ENCODE data around the gene PCDHB5. TPM values are rescaled to one million over a fixed set of nuclear protein-coding genes. Genes with fewer than 3 reads are reported as not detected.
"Not testable (repeated sequence)": the region's sequence is repeated elsewhere in the genome, so short reads cannot be mapped to it uniquely, and the experiment has no call there.

The PCDHB5 gene
- total and polyA plus RNA-seq, 4 donors: 0.65 to 8.1 (median 3.3) TPM

GRCh38 chr5:141175933-141176332 lies 40.9 kb downstream of the PCDHB5 start:
- 49 to 68% methylated on average over 1 of the region's 1 CpG for WGBS, 2 donors
- Histone ChIP-seq H3K4me1 (ENCODE audit: control insufficient read depth in 5 of 5, insufficient read depth in 5 of 5, low read length in 5 of 5) (no peaks in the 10 kb centered on the region), H3K9me3 (ENCODE audit: control insufficient read depth in 4 of 4, insufficient read depth in 3 of 4, low read length in 3 of 4) (peaks cover 6 to 40% (median 26%) of the 10 kb centered on the region in 4 donors), H3K36me3 (ENCODE audit: control insufficient read depth in 4 of 4, insufficient read depth in 4 of 4, low read length in 4 of 4) (peaks cover 0 to 3% (median 0%) of the 10 kb centered on the region in 4 donors), H3K27ac (ENCODE audit: low read depth in 1 of 2, low read length in 1 of 2) (no peak overlapping the region), H3K9ac (ENCODE audit: insufficient read depth in 1 of 2, low read length in 2 of 2) (no peak overlapping the region), H3K27me3 (ENCODE audit: control insufficient read depth in 3 of 3, insufficient read depth in 3 of 3, low read length in 2 of 3) (peaks cover 0 to 4% (median 3%) of the 10 kb centered on the region in 3 donors), H3K4me3 (no peak overlapping the region)
- DNase-seq (no peak), ATAC-seq (ENCODE audit: insufficient read depth, low FRiP score) (no peak)
- TF ChIP-seq CTCF (IDR thresholded peaks at IDR 0.05; ENCODE audit: control extremely low read depth, extremely low read depth): no peak

DNA sequence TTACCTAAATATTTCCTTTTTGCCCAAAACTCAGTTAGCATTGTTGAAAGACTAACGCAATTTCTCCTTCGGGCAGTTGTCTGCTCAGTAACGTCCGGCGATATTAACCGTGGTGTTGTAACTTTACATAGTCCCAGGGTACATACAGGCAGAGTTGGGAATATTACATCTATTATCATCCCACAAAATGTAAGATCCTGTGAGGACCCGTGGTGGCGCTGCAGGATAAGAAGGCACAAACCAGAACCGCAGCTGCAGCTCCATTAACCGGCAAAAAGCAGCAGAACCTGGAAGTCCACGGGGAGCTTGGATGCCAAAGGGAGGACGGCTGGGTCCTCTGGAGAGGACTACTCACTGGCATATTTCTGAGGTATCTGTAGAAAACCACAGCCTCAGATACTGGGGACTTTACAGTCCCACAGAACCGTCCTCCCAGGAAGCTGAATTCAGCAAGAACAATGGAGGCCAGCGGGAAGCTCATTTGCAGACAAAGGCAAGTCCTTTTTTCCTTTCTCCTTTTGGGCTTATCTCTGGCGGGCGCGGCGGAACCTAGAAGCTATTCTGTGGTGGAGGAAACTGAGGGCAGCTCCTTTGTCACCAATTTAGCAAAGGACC lies 42.7 kb downstream of the PCDHB5 start, which contains the start of gene PCDHB8:
Gene PCDHB8, plus strand, starts transcription at position 214 of the 615 bp plus-strand sequence. Its CDS starts 245 bp downstream, at position 459.
- H3K4me3 ChIP-seq; H3K36me3 ChIP-seq (ENCODE audit: control insufficient read depth in 4 of 4, insufficient read depth in 4 of 4, low read length in 4 of 4); H3K27me3 ChIP-seq (ENCODE audit: control insufficient read depth in 3 of 3, insufficient read depth in 3 of 3, low read length in 2 of 3); H3K4me1 ChIP-seq (ENCODE audit: control insufficient read depth in 5 of 5, insufficient read depth in 5 of 5, low read length in 5 of 5); H3K9ac ChIP-seq (ENCODE audit: insufficient read depth in 1 of 2, low read length in 2 of 2); H3K27ac ChIP-seq (ENCODE audit: low read depth in 1 of 2, low read length in 1 of 2); ATAC-seq (ENCODE audit: insufficient read depth, low FRiP score): not testable (repeated sequence)
- 26 to 32% methylated on average over 14 to 15 of the region's 18 CpGs for WGBS, 2 donors
- peaks cover 4 to 44% (median 29%) of the 10 kb centered on the region in 4 donors for H3K9me3 ChIP-seq (ENCODE audit: control insufficient read depth in 4 of 4, insufficient read depth in 3 of 4, low read length in 3 of 4)
- DNase-seq: peak in 1 of 3 donors; percentile 31

DNA sequence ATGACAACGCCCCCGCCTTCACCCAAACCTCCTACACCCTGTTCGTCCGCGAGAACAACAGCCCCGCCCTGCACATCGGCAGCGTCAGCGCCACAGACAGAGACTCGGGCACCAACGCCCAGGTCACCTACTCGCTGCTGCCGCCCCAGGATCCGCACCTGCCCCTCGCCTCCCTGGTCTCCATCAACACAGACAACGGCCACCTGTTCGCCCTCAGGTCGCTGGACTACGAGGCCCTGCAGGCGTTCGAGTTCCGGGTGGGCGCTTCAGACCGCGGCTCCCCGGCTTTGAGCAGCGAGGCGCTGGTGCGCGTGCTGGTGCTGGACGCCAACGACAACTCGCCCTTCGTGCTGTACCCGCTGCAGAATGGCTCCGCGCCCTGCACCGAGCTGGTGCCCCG lies 44.4 kb downstream of the PCDHB5 start:
- not testable (repeated sequence) for DNase-seq; H3K9ac ChIP-seq (ENCODE audit: insufficient read depth in 1 of 2, low read length in 2 of 2); H3K27me3 ChIP-seq (ENCODE audit: control insufficient read depth in 3 of 3, insufficient read depth in 3 of 3, low read length in 2 of 3); H3K27ac ChIP-seq (ENCODE audit: low read depth in 1 of 2, low read length in 1 of 2); ATAC-seq (ENCODE audit: insufficient read depth, low FRiP score); H3K4me1 ChIP-seq (ENCODE audit: control insufficient read depth in 5 of 5, insufficient read depth in 5 of 5, low read length in 5 of 5); H3K4me3 ChIP-seq; H3K36me3 ChIP-seq (ENCODE audit: control insufficient read depth in 4 of 4, insufficient read depth in 4 of 4, low read length in 4 of 4)
- H3K9me3 ChIP-seq (ENCODE audit: control insufficient read depth in 4 of 4, insufficient read depth in 3 of 4, low read length in 3 of 4): peaks cover 0 to 43% (median 26%) of the 10 kb centered on the region in 4 donors
- WGBS, 2 donors: 35 to 38% methylated on average over 30 to 35 of the region's 39 CpGs

DNA sequence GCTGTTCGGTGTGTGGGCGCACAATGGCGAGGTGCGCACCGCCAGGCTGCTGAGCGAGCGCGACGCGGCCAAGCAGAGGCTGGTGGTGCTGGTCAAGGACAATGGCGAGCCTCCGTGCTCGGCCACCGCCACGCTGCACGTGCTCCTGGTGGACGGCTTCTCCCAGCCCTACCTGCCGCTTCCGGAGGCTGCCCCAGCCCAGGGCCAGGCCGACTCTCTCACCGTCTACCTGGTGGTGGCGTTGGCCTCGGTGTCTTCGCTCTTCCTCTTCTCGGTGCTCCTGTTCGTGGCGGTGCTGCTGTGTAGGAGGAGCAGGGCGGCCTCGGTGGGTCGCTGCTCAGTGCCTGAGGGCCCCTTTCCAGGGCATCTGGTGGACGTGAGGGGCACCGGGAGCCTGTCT lies 44.9 kb downstream of the PCDHB5 start:
- H3K4me1 ChIP-seq (ENCODE audit: control insufficient read depth in 5 of 5, insufficient read depth in 5 of 5, low read length in 5 of 5); ATAC-seq (ENCODE audit: insufficient read depth, low FRiP score); DNase-seq; H3K9ac ChIP-seq (ENCODE audit: insufficient read depth in 1 of 2, low read length in 2 of 2); H3K36me3 ChIP-seq (ENCODE audit: control insufficient read depth in 4 of 4, insufficient read depth in 4 of 4, low read length in 4 of 4); H3K4me3 ChIP-seq; H3K27ac ChIP-seq (ENCODE audit: low read depth in 1 of 2, low read length in 1 of 2); H3K27me3 ChIP-seq (ENCODE audit: control insufficient read depth in 3 of 3, insufficient read depth in 3 of 3, low read length in 2 of 3): not testable (repeated sequence)
- H3K9me3 ChIP-seq (ENCODE audit: control insufficient read depth in 4 of 4, insufficient read depth in 3 of 4, low read length in 3 of 4): peaks cover 4 to 43% (median 25%) of the 10 kb centered on the region in 4 donors
- 21 to 26% methylated on average over 15 to 32 of the region's 32 CpGs for WGBS, 2 donors

GRCh38 chr5:141180313-141180712 lies 45.3 kb downstream of the PCDHB5 start:
- ATAC-seq (ENCODE audit: insufficient read depth, low FRiP score) (no peak), DNase-seq (no peak)
- 29 to 41% methylated on average over 1 of the region's 1 CpG for WGBS, 2 donors
- Histone ChIP-seq H3K4me3 (no peak overlapping the region), H3K4me1 (ENCODE audit: control insufficient read depth in 5 of 5, insufficient read depth in 5 of 5, low read length in 5 of 5) (peaks cover 0 to 1% (median 0%) of the 10 kb centered on the region in 5 donors), H3K9ac (ENCODE audit: insufficient read depth in 1 of 2, low read length in 2 of 2) (no peak overlapping the region), H3K27me3 (ENCODE audit: control insufficient read depth in 3 of 3, insufficient read depth in 3 of 3, low read length in 2 of 3) (peaks cover 0 to 4% (median 3%) of the 10 kb centered on the region in 3 donors), H3K9me3 (ENCODE audit: control insufficient read depth in 4 of 4, insufficient read depth in 3 of 4, low read length in 3 of 4) (peaks cover 4 to 39% (median 24%) of the 10 kb centered on the region in 4 donors), H3K36me3 (ENCODE audit: control insufficient read depth in 4 of 4, insufficient read depth in 4 of 4, low read length in 4 of 4) (peaks cover 0 to 3% (median 0%) of the 10 kb centered on the region in 4 donors), H3K27ac (ENCODE audit: low read depth in 1 of 2, low read length in 1 of 2) (no peak overlapping the region)
- TF ChIP-seq CTCF (IDR thresholded peaks at IDR 0.05; ENCODE audit: control extremely low read depth, extremely low read depth): no peak

Measured in lung (tissue), 12 donors.